H1 (cell line): ENCODE measurements around the gene GIPC1.

Experiments used
- BACH1 ChIP-seq: IDR thresholded peaks from 2 replicates; pipeline ENCODE4 v1.6.1; 2012; ENCODE audit warnings: low read length, improper control_type of control experiment
- CHD2 ChIP-seq: IDR thresholded peaks from 2 replicates; pipeline ENCODE4 v1.6.1; 2012; ENCODE audit warnings: low read length, improper control_type of control experiment
- RAD21 ChIP-seq, 2 experiments: IDR thresholded peaks in 1 of 2; conservative IDR thresholded peaks in 1 of 2; 2 replicates each; pipeline ENCODE4 v1.6.1; 2011; ENCODE audit warnings: low read depth in 2 of 2, low read length in 2 of 2, improper control_type of control experiment in 1 of 2, inconsistent platforms in 1 of 2, mild to moderate bottlenecking in 1 of 2, moderate library complexity in 1 of 2
- RFX5 ChIP-seq: IDR thresholded peaks from 2 replicates; pipeline ENCODE4 v1.6.1; 2011; ENCODE audit warnings: low read depth, low read length, improper control_type of control experiment, borderline replicate concordance
- SAP30 ChIP-seq: fragments of 300-600 bp; sonication (generic); IDR thresholded peaks from 2 replicates; pipeline ENCODE4 v1.7.1; 2012; ENCODE audit warnings: low read length, moderate library complexity, mild to moderate bottlenecking, inconsistent platforms; ENCODE audit not compliant: insufficient read depth, insufficient replicate concordance
- SP1 ChIP-seq: IDR thresholded peaks from 2 replicates; pipeline ENCODE4 v1.6.1; 2011; ENCODE audit warnings: low read depth, low read length
- TAF1 ChIP-seq: IDR thresholded peaks from 2 replicates; pipeline ENCODE4 v1.6.1; 2011; ENCODE audit warnings: mild to moderate bottlenecking, low read depth, low read length
- ZNF274 ChIP-seq: IDR thresholded peaks from 2 replicates; pipeline ENCODE4 v1.7.0; 2012; ENCODE audit warnings: low read length, borderline replicate concordance; ENCODE audit errors: extremely low read depth
- TF ChIP-seq, protein P1 (sequence below), 3 experiments: IDR thresholded peaks; 1 replicate in 2 of 3; 2 replicates in 1 of 3; pipeline versions ENCODE4 v1.5.1 to v1.6.1; 2011; ENCODE audit warnings: low read length in 3 of 3, mild to moderate bottlenecking in 3 of 3, inconsistent platforms in 2 of 3, low read depth in 1 of 3, moderate library complexity in 1 of 3; ENCODE audit not compliant: insufficient read depth in 1 of 3; ENCODE audit errors: control extremely low read depth in 1 of 3
- TF ChIP-seq, protein P2 (sequence below): IDR thresholded peaks from 2 replicates; pipeline ENCODE4 v1.6.1; 2012; ENCODE audit warnings: low read length, inconsistent platforms

DNA sequence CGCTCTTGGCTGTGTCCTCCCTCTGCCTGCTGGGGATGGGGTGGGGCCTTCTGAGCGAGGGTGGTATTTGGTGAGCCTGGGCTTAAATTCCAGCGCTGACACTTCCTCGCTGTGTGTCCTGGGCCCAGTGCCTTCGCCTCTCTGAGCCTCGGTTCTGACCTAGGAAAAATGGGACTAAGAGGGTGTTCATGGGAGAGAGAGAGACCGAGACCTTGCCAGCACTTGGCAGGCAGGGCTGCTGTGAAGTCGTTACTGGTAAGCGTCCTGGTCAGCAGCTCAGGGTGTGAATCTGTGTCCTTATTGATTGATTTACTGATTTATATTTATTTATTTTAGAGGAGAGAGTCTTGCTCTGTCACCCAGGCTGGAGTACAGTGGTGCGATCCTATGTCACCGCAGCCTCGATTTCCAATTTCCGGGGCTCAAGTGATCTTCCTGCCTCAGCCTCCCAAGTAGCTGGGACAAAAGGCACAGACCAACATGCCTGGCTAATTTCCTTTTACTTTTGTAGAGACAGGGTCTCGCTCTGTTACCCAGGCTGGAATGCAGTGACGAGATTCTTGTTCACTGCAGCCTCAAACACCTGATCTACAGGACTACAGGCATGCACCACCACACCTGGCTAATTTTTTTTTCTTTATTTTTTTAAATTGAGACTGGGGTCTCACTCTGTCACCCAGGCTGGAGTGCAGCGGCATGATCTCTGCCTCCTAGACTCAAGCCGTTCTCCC is 60.4 kb downstream of the GIPC1 start:
- TF ChIP-seq TAF1 = no peak
- no peak for TF ChIP-seq ZNF274
- TF ChIP-seq SP1 = no peak
- TF ChIP-seq BACH1 = no peak
- TF ChIP-seq, protein P1, sequence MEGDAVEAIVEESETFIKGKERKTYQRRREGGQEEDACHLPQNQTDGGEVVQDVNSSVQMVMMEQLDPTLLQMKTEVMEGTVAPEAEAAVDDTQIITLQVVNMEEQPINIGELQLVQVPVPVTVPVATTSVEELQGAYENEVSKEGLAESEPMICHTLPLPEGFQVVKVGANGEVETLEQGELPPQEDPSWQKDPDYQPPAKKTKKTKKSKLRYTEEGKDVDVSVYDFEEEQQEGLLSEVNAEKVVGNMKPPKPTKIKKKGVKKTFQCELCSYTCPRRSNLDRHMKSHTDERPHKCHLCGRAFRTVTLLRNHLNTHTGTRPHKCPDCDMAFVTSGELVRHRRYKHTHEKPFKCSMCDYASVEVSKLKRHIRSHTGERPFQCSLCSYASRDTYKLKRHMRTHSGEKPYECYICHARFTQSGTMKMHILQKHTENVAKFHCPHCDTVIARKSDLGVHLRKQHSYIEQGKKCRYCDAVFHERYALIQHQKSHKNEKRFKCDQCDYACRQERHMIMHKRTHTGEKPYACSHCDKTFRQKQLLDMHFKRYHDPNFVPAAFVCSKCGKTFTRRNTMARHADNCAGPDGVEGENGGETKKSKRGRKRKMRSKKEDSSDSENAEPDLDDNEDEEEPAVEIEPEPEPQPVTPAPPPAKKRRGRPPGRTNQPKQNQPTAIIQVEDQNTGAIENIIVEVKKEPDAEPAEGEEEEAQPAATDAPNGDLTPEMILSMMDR (IDR thresholded peaks at IDR 0.05; ENCODE audit: control extremely low read depth in 1 of 3, insufficient read depth in 1 of 3, low read depth in 1 of 3, low read length in 3 of 3) = no peak
- TF ChIP-seq, protein P2, sequence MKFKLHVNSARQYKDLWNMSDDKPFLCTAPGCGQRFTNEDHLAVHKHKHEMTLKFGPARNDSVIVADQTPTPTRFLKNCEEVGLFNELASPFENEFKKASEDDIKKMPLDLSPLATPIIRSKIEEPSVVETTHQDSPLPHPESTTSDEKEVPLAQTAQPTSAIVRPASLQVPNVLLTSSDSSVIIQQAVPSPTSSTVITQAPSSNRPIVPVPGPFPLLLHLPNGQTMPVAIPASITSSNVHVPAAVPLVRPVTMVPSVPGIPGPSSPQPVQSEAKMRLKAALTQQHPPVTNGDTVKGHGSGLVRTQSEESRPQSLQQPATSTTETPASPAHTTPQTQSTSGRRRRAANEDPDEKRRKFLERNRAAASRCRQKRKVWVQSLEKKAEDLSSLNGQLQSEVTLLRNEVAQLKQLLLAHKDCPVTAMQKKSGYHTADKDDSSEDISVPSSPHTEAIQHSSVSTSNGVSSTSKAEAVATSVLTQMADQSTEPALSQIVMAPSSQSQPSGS = no peak
- no peak for TF ChIP-seq RAD21 (IDR thresholded peaks at IDR 0.05 in 1 of 2, conservative IDR thresholded peaks at IDR 0.05 in 1 of 2; ENCODE audit: low read depth in 2 of 2, low read length in 2 of 2)
- TF ChIP-seq SAP30 = no peak
- TF ChIP-seq RFX5 = no peak
- TF ChIP-seq CHD2 = no peak
